ENCODE results near the gene TCP11L2. TPM values are rescaled to one million over a fixed set of nuclear protein-coding genes. Genes with fewer than 3 reads are reported as not detected.
A peak's percentile ranks its signal among the peaks of the same experiment; 100 is the strongest.

TCP11L2 gene
- polyA plus RNA-seq, 3 donors = 23.5 to 37.3 (median 35.8) TPM

- intact Hi-C loops (cut with micrococcal nuclease) = no loop called here
- Histone ChIP-seq H3K27me3 (ENCODE audit: control insufficient read depth in 2 of 2, insufficient read depth in 2 of 2, low read length in 2 of 2) (no peaks in the 10 kb centered on the region), H3K4me1 (ENCODE audit: control insufficient read depth in 1 of 2, insufficient read depth in 2 of 2, low read length in 2 of 2) (peaks cover 32 to 56% of the 10 kb centered on the region in 2 donors), H3K36me3 (replicated peaks in 1 of 2; ENCODE audit: control insufficient read depth in 1 of 2, insufficient read depth in 2 of 2, low read length in 2 of 2) (no peaks in the 10 kb centered on the region), H3K4me2 (replicated peaks; ENCODE audit: extremely low read depth, low read length, poor library complexity, severe bottlenecking) (no peak overlapping the region), H3K79me2 (ENCODE audit: insufficient read depth, low read length) (no peaks in the 10 kb centered on the region), H3K9me3 (replicated peaks in 1 of 2; ENCODE audit: control insufficient read depth in 1 of 2, insufficient read depth in 1 of 2, low read length in 2 of 2) (no peaks in the 10 kb centered on the region), H3K27ac (ENCODE audit: low read depth in 1 of 2, low read length in 2 of 2) (no peak overlapping the region), H3K4me3 (replicated peaks in 1 of 3; ENCODE audit: low read depth in 2 of 3, low read length in 3 of 3) (no peak overlapping the region), H2AFZ (ENCODE audit: insufficient read depth, low read depth, low read length, poor library complexity, severe bottlenecking) (no peak overlapping the region), H3K9ac (ENCODE audit: insufficient read depth, low read length, poor library complexity, severe bottlenecking) (no peak overlapping the region), H4K20me1 (ENCODE audit: insufficient read depth, low read length) (no peaks in the 10 kb centered on the region)
- 100% methylated on average over 2 of the region's 9 CpGs for WGBS (ENCODE audit: insufficient coverage)
- H3K27me3 Mint-ChIP-seq (ENCODE audit: low read depth in 3 of 3) = peaks cover 0 to 6% (median 0%) of the 10 kb centered on the region in 3 donors
- H3K4me1 Mint-ChIP-seq = peaks cover 50% of the 10 kb centered on the region
- TF ChIP-seq, protein P1, sequence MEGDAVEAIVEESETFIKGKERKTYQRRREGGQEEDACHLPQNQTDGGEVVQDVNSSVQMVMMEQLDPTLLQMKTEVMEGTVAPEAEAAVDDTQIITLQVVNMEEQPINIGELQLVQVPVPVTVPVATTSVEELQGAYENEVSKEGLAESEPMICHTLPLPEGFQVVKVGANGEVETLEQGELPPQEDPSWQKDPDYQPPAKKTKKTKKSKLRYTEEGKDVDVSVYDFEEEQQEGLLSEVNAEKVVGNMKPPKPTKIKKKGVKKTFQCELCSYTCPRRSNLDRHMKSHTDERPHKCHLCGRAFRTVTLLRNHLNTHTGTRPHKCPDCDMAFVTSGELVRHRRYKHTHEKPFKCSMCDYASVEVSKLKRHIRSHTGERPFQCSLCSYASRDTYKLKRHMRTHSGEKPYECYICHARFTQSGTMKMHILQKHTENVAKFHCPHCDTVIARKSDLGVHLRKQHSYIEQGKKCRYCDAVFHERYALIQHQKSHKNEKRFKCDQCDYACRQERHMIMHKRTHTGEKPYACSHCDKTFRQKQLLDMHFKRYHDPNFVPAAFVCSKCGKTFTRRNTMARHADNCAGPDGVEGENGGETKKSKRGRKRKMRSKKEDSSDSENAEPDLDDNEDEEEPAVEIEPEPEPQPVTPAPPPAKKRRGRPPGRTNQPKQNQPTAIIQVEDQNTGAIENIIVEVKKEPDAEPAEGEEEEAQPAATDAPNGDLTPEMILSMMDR (IDR thresholded peaks at IDR 0.05) = no peak
- H3K36me3 Mint-ChIP-seq = no peaks in the 10 kb centered on the region
- no peak for DNase-seq
- no peak overlapping the region for H3K4me3 Mint-ChIP-seq
- peak overlapping the region in 1 of 7 donors; percentile 14 for H3K27ac Mint-ChIP-seq
- peaks cover 0 to 6% (median 3%) of the 10 kb centered on the region in 7 donors for H3K9me3 Mint-ChIP-seq
Observed at GRCh38 chr12:106275458-106275857, 27.1 kb upstream of the TCP11L2 start.

- Mint-ChIP-seq H3K4me1 (peaks cover 45% of the 10 kb centered on the region), H3K36me3 (no peaks in the 10 kb centered on the region), H3K9me3 (peaks cover 0 to 7% (median 3%) of the 10 kb centered on the region in 7 donors), H3K27me3 (ENCODE audit: low read depth in 3 of 3) (peaks cover 0 to 3% (median 0%) of the 10 kb centered on the region in 3 donors), H3K27ac (peak overlapping the region in 1 of 7 donors; percentile 77), H3K4me3 (no peak overlapping the region)
- peaks cover 32 to 53% of the 10 kb centered on the region in 2 donors for H3K4me1 ChIP-seq (ENCODE audit: control insufficient read depth in 1 of 2, insufficient read depth in 2 of 2, low read length in 2 of 2)
- intact Hi-C loops (cut with micrococcal nuclease) = no loop called here
- no peak overlapping the region for H3K4me2 ChIP-seq (replicated peaks; ENCODE audit: extremely low read depth, low read length, poor library complexity, severe bottlenecking)
- no CpG with 5 or more reads among the region's 4 CpGs for WGBS (ENCODE audit: insufficient coverage)
- no peak for DNase-seq
- H3K27ac ChIP-seq (ENCODE audit: low read depth in 1 of 2, low read length in 2 of 2) = no peak overlapping the region
- no peaks in the 10 kb centered on the region for H3K27me3 ChIP-seq (ENCODE audit: control insufficient read depth in 2 of 2, insufficient read depth in 2 of 2, low read length in 2 of 2)
- no peaks in the 10 kb centered on the region for H3K79me2 ChIP-seq (ENCODE audit: insufficient read depth, low read length)
- H3K36me3 ChIP-seq (replicated peaks in 1 of 2; ENCODE audit: control insufficient read depth in 1 of 2, insufficient read depth in 2 of 2, low read length in 2 of 2) = no peaks in the 10 kb centered on the region
- no peak overlapping the region for H2AFZ ChIP-seq (ENCODE audit: insufficient read depth, low read depth, low read length, poor library complexity, severe bottlenecking)
- no peak overlapping the region for H3K9ac ChIP-seq (ENCODE audit: insufficient read depth, low read length, poor library complexity, severe bottlenecking)
- no peaks in the 10 kb centered on the region for H4K20me1 ChIP-seq (ENCODE audit: insufficient read depth, low read length)
- no peak overlapping the region for H3K4me3 ChIP-seq (replicated peaks in 1 of 3; ENCODE audit: low read depth in 2 of 3, low read length in 3 of 3)
- no peaks in the 10 kb centered on the region for H3K9me3 ChIP-seq (replicated peaks in 1 of 2; ENCODE audit: control insufficient read depth in 1 of 2, insufficient read depth in 1 of 2, low read length in 2 of 2)
- TF ChIP-seq, protein P1 (IDR thresholded peaks at IDR 0.05) = no peak
Observed at GRCh38 chr12:106276032-106276740, 26.3 kb upstream of the TCP11L2 start.

Measured in CD14-positive monocyte (primary cell).